H9 (cell line): ENCODE measurements around the gene VPS45. TPM values are rescaled to one million over a fixed set of nuclear protein-coding genes. Genes with fewer than 3 reads are reported as not detected.

Experiments used
- DNase-seq: peaks from one replicate; pipeline ENCODE4 v3.0.0-alpha.2; 2017
- H2AFZ ChIP-seq: one replicate; pipeline ENCODE4 v1.6.1; 2013; ENCODE audit warnings: mild to moderate bottlenecking, low read length, control low read depth, moderate library complexity
- H2AK5ac ChIP-seq: 2 replicates; pipeline ENCODE4 v1.6.1; 2013; ENCODE audit warnings: low read length, control low read depth, mixed read lengths; ENCODE audit not compliant: insufficient read length
- H2BK120ac ChIP-seq: one replicate; pipeline ENCODE4 v1.6.1; 2013; ENCODE audit warnings: low read depth, mild to moderate bottlenecking, low read length, control low read depth, inconsistent platforms; ENCODE audit not compliant: poor library complexity, severe bottlenecking
- H2BK12ac ChIP-seq: 2 replicates; pipeline ENCODE4 v1.6.1; 2013; ENCODE audit warnings: low read length, control low read depth, mixed read lengths, low read depth; ENCODE audit not compliant: insufficient read length
- H2BK15ac ChIP-seq: 2 replicates; pipeline ENCODE4 v1.6.1; 2013; ENCODE audit warnings: low read depth, low read length, control low read depth
- H2BK20ac ChIP-seq: one replicate; pipeline ENCODE4 v1.6.1; 2013; ENCODE audit warnings: low read depth, mild to moderate bottlenecking, low read length, control low read depth, inconsistent platforms; ENCODE audit not compliant: poor library complexity, severe bottlenecking
- H2BK5ac ChIP-seq: 2 replicates; pipeline ENCODE4 v1.6.1; 2013; ENCODE audit warnings: low read length, control low read depth, mixed read lengths; ENCODE audit not compliant: insufficient read length
- H3K14ac ChIP-seq: 2 replicates; pipeline ENCODE4 v1.6.1; 2013; ENCODE audit warnings: low read length, control low read depth; ENCODE audit not compliant: insufficient read depth
- H3K18ac ChIP-seq: 2 replicates; pipeline ENCODE4 v1.6.1; 2013; ENCODE audit warnings: low read depth, mild to moderate bottlenecking, mixed read lengths, low read length, control low read depth; ENCODE audit not compliant: insufficient read length
- H3K23ac ChIP-seq: 2 replicates; pipeline ENCODE4 v1.6.1; 2013; ENCODE audit warnings: low read length, control low read depth, mixed read lengths, low read depth; ENCODE audit not compliant: insufficient read length
- H3K23me2 ChIP-seq: 2 replicates; pipeline ENCODE4 v1.6.1; 2013; ENCODE audit warnings: low read depth, mild to moderate bottlenecking, mixed read lengths, low read length, control low read depth; ENCODE audit not compliant: insufficient read length, poor library complexity, severe bottlenecking
- H3K27ac ChIP-seq: 2 replicates; pipeline ENCODE4 v1.5.1; 2013; ENCODE audit warnings: low read length, control low read depth, mixed read lengths, low read depth; ENCODE audit not compliant: insufficient read length
- H3K27me3 ChIP-seq: 2 replicates; pipeline ENCODE4 v1.6.1; 2013; ENCODE audit warnings: low read length, control low read depth, inconsistent platforms; ENCODE audit not compliant: insufficient read depth
- H3K4ac ChIP-seq: 2 replicates; pipeline ENCODE4 v1.6.1; 2013; ENCODE audit warnings: low read depth, mild to moderate bottlenecking, control low read depth, inconsistent platforms, low read length, moderate library complexity
- H3K4me1 ChIP-seq: 2 replicates; pipeline ENCODE4 v1.6.1; 2013; ENCODE audit warnings: low read length, control low read depth, inconsistent platforms; ENCODE audit not compliant: insufficient read depth
- H3K4me2 ChIP-seq: 2 replicates; pipeline ENCODE4 v1.6.1; 2013; ENCODE audit warnings: low read length, control low read depth, mixed read lengths; ENCODE audit not compliant: insufficient read length, insufficient read depth
- H3K56ac ChIP-seq: 2 replicates; pipeline ENCODE4 v1.6.1; 2013; ENCODE audit warnings: low read depth, mild to moderate bottlenecking, mixed read lengths, low read length, control low read depth; ENCODE audit not compliant: insufficient read length
- H3K79me1 ChIP-seq: 2 replicates; pipeline ENCODE4 v1.6.1; 2013; ENCODE audit warnings: low read depth, mild to moderate bottlenecking, moderate library complexity, low read length, control low read depth, inconsistent platforms; ENCODE audit not compliant: insufficient read depth, poor library complexity, severe bottlenecking
- H3K79me2 ChIP-seq: 2 replicates; pipeline ENCODE4 v1.6.1; 2013; ENCODE audit warnings: low read length, control low read depth, inconsistent platforms; ENCODE audit not compliant: insufficient read depth
- H3K9ac ChIP-seq: 2 replicates; pipeline ENCODE4 v1.6.1; 2013; ENCODE audit warnings: low read length, control low read depth, mixed read lengths; ENCODE audit not compliant: insufficient read length; ENCODE audit errors: extremely low read depth
- H3K9me3 ChIP-seq: one replicate; pipeline ENCODE4 v1.6.1; 2013; ENCODE audit warnings: low read depth, low read length, inconsistent platforms; ENCODE audit not compliant: control insufficient read depth
- H3T11ph ChIP-seq: one replicate; pipeline ENCODE4 v1.6.1; 2013; ENCODE audit warnings: mild to moderate bottlenecking, low read length, control low read depth, inconsistent platforms
- H4K20me1 ChIP-seq: one replicate; pipeline ENCODE4 v1.6.1; 2013; ENCODE audit not compliant: control insufficient read depth, insufficient read length, insufficient read depth
- H4K5ac ChIP-seq: 2 replicates; pipeline ENCODE4 v1.6.1; 2013; ENCODE audit warnings: low read depth, mild to moderate bottlenecking, mixed read lengths, low read length, control low read depth; ENCODE audit not compliant: insufficient read length
- H4K8ac ChIP-seq: replicated peaks from 2 replicates; pipeline ENCODE4 v1.6.1; 2013; ENCODE audit warnings: low read length, control low read depth, mixed read lengths, low read depth; ENCODE audit not compliant: insufficient read length
- H4K91ac ChIP-seq: 2 replicates; pipeline ENCODE4 v1.6.1; 2013; ENCODE audit warnings: low read depth, mild to moderate bottlenecking, moderate library complexity, mixed read lengths, low read length, control low read depth; ENCODE audit not compliant: insufficient read length
- H3K27ac Mint-ChIP-seq, 3 experiments: 2 replicates in 2 of 3; 3 replicates in 1 of 3; pipeline ENCODE4 v1.8.0; 2020 to 2021; ENCODE audit warnings: mixed read lengths in 3 of 3, mild to moderate bottlenecking in 1 of 3, moderate library complexity in 1 of 3
- H3K27me3 Mint-ChIP-seq: 2 replicates; pipeline ENCODE4 v1.8.0; 2021; ENCODE audit warnings: low read depth, mild to moderate bottlenecking, moderate library complexity, mixed read lengths
- H3K36me3 Mint-ChIP-seq, 3 experiments: 2 replicates in 2 of 3; 3 replicates in 1 of 3; pipeline ENCODE4 v1.8.0; 2020 to 2021; ENCODE audit warnings: low read depth in 3 of 3, mixed read lengths in 3 of 3; ENCODE audit not compliant: insufficient read depth in 1 of 3
- H3K4me1 Mint-ChIP-seq, 2 experiments: 2 replicates each; pipeline ENCODE4 v1.8.0; 2020; ENCODE audit warnings: mixed read lengths in 2 of 2
- H3K4me3 Mint-ChIP-seq, 2 experiments: 2 replicates in 1 of 2; 3 replicates in 1 of 2; pipeline ENCODE4 v1.8.0; 2020 to 2021; ENCODE audit warnings: mild to moderate bottlenecking in 2 of 2, mixed read lengths in 2 of 2, moderate library complexity in 1 of 2
- H3K9me3 Mint-ChIP-seq, 2 experiments: 2 replicates in 1 of 2; 3 replicates in 1 of 2; pipeline ENCODE4 v1.8.0; 2020; ENCODE audit warnings: mild to moderate bottlenecking in 2 of 2, mixed read lengths in 2 of 2, moderate library complexity in 1 of 2
- CTCF ChIP-seq: fragments of 200-600 bp; sonication (generic); conservative IDR thresholded peaks from 3 replicates; pipeline ENCODE4 v1.8.0; 2021; ENCODE audit warnings: antibody characterized with exemption, mild to moderate bottlenecking
- WGBS: extraction: QIAGEN DNeasy Blood & Tissue Kit; methylation state at CpG from one replicate; pipeline ENCODE4 v1.1.7; 2013; ENCODE audit warnings: missing lambda C conversion rate, low lambda C conversion rate, mixed read lengths; ENCODE audit not compliant: insufficient read length; ENCODE audit errors: extremely low coverage; 5-methylcytosine and 5-hydroxymethylcytosine counted together
- total RNA-seq: library from RNA; stranded (reverse); gene quantifications from 2 replicates; pipeline ENCODE4 v1.2.1, GENCODE V29; 2021

Gene VPS45
- total RNA-seq, 1 experiment from 2014 or later: 31.8 TPM

DNA sequence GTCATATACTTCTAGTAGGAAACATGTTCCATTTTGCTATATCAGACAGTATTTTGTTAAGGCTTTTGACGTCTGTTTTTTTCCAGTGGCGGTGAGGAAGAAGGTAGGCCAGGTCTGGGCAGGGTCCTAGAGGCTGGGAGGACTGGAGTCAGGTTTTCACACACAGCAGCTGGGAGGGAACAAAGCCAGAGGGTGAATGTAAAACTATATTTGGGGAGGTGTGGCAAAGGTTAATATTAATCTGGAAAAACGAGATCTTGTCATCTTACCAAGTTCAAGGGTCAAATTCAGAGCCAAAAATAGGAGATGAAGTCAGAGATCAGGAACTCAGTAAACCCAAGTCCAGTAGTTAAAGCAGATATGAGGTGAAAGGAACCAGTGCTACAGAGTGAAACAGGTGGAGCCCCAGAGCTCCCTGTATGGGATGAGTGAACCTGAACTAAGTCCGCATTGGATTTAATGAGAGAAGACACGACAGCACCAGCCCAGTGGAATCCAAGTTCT is 46.3 kb upstream of the VPS45 start:
- no peak overlapping the region for H3K9ac ChIP-seq
- H3K56ac ChIP-seq: no peak overlapping the region
- Mint-ChIP-seq H3K4me3 (no peak overlapping the region; a peak in 1 of 5 replicates), H3K36me3 (no peaks in the 10 kb centered on the region), H3K4me1 (peaks cover 11 to 17% of the 10 kb centered on the region in 2 experiments), H3K27ac (peak overlapping the region in 2 of 3 experiments; percentile 72 to 78; a peak in 2 of 7 replicates), H3K9me3 (no peaks in the 10 kb centered on the region), H3K27me3 (no peaks in the 10 kb centered on the region; the same call in 1 of the 2 replicates)
- no peak overlapping the region for H4K91ac ChIP-seq
- no CpG with 5 or more reads among the region's 5 CpGs for WGBS
- no peaks in the 10 kb centered on the region for H3K27me3 ChIP-seq
- H3T11ph ChIP-seq: no peak overlapping the region
- no peak overlapping the region for H2BK120ac ChIP-seq
- no peaks in the 10 kb centered on the region; the same call in 1 of the 2 replicates for H3K4me1 ChIP-seq
- no peak overlapping the region for H2BK5ac ChIP-seq
- no peak overlapping the region for H4K8ac ChIP-seq
- H2BK15ac ChIP-seq: no peak overlapping the region
- no peak overlapping the region for H3K18ac ChIP-seq
- TF ChIP-seq CTCF: no peak
- H4K20me1 ChIP-seq: no peaks in the 10 kb centered on the region
- DNase-seq: no peak
- H3K4me2 ChIP-seq: no peak overlapping the region
- no peak overlapping the region for H3K14ac ChIP-seq
- H3K79me1 ChIP-seq: no peaks in the 10 kb centered on the region
- H3K23me2 ChIP-seq: no peaks in the 10 kb centered on the region
- no peak overlapping the region for H4K5ac ChIP-seq
- no peak overlapping the region for H2AFZ ChIP-seq
- H2BK12ac ChIP-seq: no peak overlapping the region
- no peak overlapping the region for H2BK20ac ChIP-seq
- H3K9me3 ChIP-seq: no peaks in the 10 kb centered on the region
- no peak overlapping the region for H2AK5ac ChIP-seq
- no peak overlapping the region for H3K23ac ChIP-seq
- H3K4ac ChIP-seq: no peak overlapping the region
- no peaks in the 10 kb centered on the region for H3K79me2 ChIP-seq
- H3K27ac ChIP-seq: no peak overlapping the region
